Left lobe of liver (tissue), 2 donors: Measurements from ENCODE around the gene POLR1C. TPM values are rescaled to one million over a fixed set of nuclear protein-coding genes. Genes with fewer than 3 reads are reported as not detected.
A peak's percentile ranks its signal among the peaks of the same experiment; 100 is the strongest.
"Not testable (repeated sequence)": the region's sequence is repeated elsewhere in the genome, so short reads cannot be mapped to it uniquely, and the experiment has no call there.

ENCODE experiments used
- ATAC-seq: fragments of 200-7000 bp; cut with Tn5 transposase; one replicate; pipeline ENCODE4 v1.9.1; 2020; ENCODE audit warnings: mild to moderate bottlenecking, moderate library complexity
- DNase-seq: peaks from one replicate; pipeline ENCODE4 v3.0.0-alpha.2; 2020; ENCODE audit warnings: low spot score
- total RNA-seq: library from RNA; stranded (reverse); gene quantifications from one replicate; pipeline ENCODE4 v1.2.1, GENCODE V29; 2021
- donor health status: DM: no; HTN: no; CAD: no; lungs with moderate emphysema.
- donor health status: DM: no; HTN: yes; CAD: no.

POLR1C gene
- total RNA-seq: 13.3 TPM

- ATAC-seq: peak; percentile 91
- DNase-seq: peak; percentile 98
Measured at GRCh38 chr6:43516697-43517504, at the start of gene POLR1C, which contains the start of gene YIPF3. Gene POLR1C (plus strand): TSS chr6:43517089. CDS start chr6:43517110, 21 bp downstream. Gene YIPF3 (minus strand): TSS chr6:43516926. CDS start chr6:43516807, 119 bp downstream.

- ATAC-seq: not testable (repeated sequence)
Measured at GRCh38 chr6:43467265-43467664, 49.6 kb upstream of the POLR1C start.

GRCh38 chr6:43467752-43468151, 49.1 kb upstream of the POLR1C start:
- DNase-seq (no peak), ATAC-seq (no peak)

More at GRCh38 chr6:43467265-43467664, 49.6 kb upstream of the POLR1C start:
- DNase-seq: not testable (repeated sequence)

GRCh38 chr6:43468240-43468639, 48.6 kb upstream of the POLR1C start:
- DNase-seq (no peak), ATAC-seq (no peak)

GRCh38 chr6:43468748-43469681, 47.9 kb upstream of the POLR1C start:
- no peak for DNase-seq
- ATAC-seq: no peak

- DNase-seq (no peak), ATAC-seq (no peak)
Measured at GRCh38 chr6:43469947-43470346, 46.9 kb upstream of the POLR1C start.

- ATAC-seq: peak; percentile 54
- no peak for DNase-seq
Measured at GRCh38 chr6:43471399-43471798, 45.5 kb upstream of the POLR1C start.

GRCh38 chr6:43472515-43472914, 44.4 kb upstream of the POLR1C start:
- DNase-seq (no peak), ATAC-seq (no peak)

GRCh38 chr6:43475516-43475915, 41.4 kb upstream of the POLR1C start:
- ATAC-seq (no peak), DNase-seq (no peak)

GRCh38 chr6:43476746-43477145, 40.1 kb upstream of the POLR1C start:
- ATAC-seq (no peak), DNase-seq (no peak)

- DNase-seq (peak; percentile 92), ATAC-seq (peak; percentile 99)
Measured at GRCh38 chr6:43477235-43478007, 39.5 kb upstream of the POLR1C start, which contains the start of gene TJAP1. Gene TJAP1 (plus strand): TSS chr6:43477570. CDS start chr6:43499002, 21,432 bp downstream.

- ATAC-seq (no peak), DNase-seq (no peak)
Measured at GRCh38 chr6:43478008-43478372, 38.9 kb upstream of the POLR1C start.

GRCh38 chr6:43481075-43481474, 35.8 kb upstream of the POLR1C start:
- no peak for ATAC-seq
- no peak for DNase-seq

GRCh38 chr6:43481591-43482236, 35.2 kb upstream of the POLR1C start:
- DNase-seq: no peak
- peak; percentile 45 for ATAC-seq

- no peak for ATAC-seq
- DNase-seq: no peak
Measured at GRCh38 chr6:43488667-43489276, 28.1 kb upstream of the POLR1C start.

- ATAC-seq (no peak), DNase-seq (no peak)
Measured at GRCh38 chr6:43489277-43490072, 27.4 kb upstream of the POLR1C start.

GRCh38 chr6:43490523-43490939, 26.4 kb upstream of the POLR1C start:
- peak; percentile 66 for DNase-seq
- no peak for ATAC-seq

- peak; percentile 50 for ATAC-seq
Measured at GRCh38 chr6:43491750-43492661, 24.9 kb upstream of the POLR1C start.

More at GRCh38 chr6:43491750-43492661, 24.9 kb upstream of the POLR1C start:
- DNase-seq: no peak
